SK-N-SH (cell line): ENCODE results near the gene SLC26A11. TPM values are rescaled to one million over a fixed set of nuclear protein-coding genes. Genes with fewer than 3 reads are reported as not detected.

Experiments
- CTCF ChIA-PET: fragments of 300-600, 350-600 bp; formaldehyde crosslinking; extraction: SDS; loops from one replicate; lab custom pipeline; 2021; lab: Yijun Ruan, JAX
- POLR2A ChIA-PET: fragments of 350-600 bp; sonication (Branson Sonifier 250); formaldehyde crosslinking; extraction: SDS; loops from one replicate; lab custom pipeline; 2020; ENCODE audit warnings: antibody characterized with exemption, inconsistent platforms; lab: Yijun Ruan, JAX
- DNase-seq: peaks from one replicate; pipeline ENCODE4 v3.0.0; 2012
- H2AFZ ChIP-seq: fragments of 200-600 bp; sonication (generic); 2 replicates; pipeline ENCODE4 v1.8.1; 2016; ENCODE audit warnings: antibody characterized with exemption, mild to moderate bottlenecking, low read depth
- H3F3A ChIP-seq: fragments of 200-600 bp; sonication (generic); replicated peaks from 2 replicates; pipeline ENCODE3; 2016; ENCODE audit warnings: antibody characterized with exemption, mild to moderate bottlenecking; ENCODE audit not compliant: insufficient read depth
- H3K27ac ChIP-seq, 2 experiments: fragments of 200-500 bp in 1 of 2; fragments of 200-600 bp in 1 of 2; sonication (Bioruptor generic) in 1 of 2; sonication (generic), shearing (Covaris generic) in 1 of 2; 2 replicates each; pipeline versions ENCODE4 v1.5.1 to v1.6.1; 2014 to 2016; ENCODE audit warnings: low read depth in 2 of 2, inconsistent platforms in 1 of 2, low read length in 1 of 2, mild to moderate bottlenecking in 1 of 2, mixed read lengths in 1 of 2
- H3K27me3 ChIP-seq: fragments of 200-600 bp; sonication (generic), shearing (Covaris generic); 2 replicates; pipeline ENCODE4 v1.6.1; 2016; ENCODE audit warnings: mixed run types; ENCODE audit not compliant: insufficient read depth
- H3K36me3 ChIP-seq, 2 experiments: fragments of 200-500 bp in 1 of 2; fragments of 200-600 bp in 1 of 2; sonication (Bioruptor generic) in 1 of 2; sonication (generic) in 1 of 2; replicated peaks in 1 of 2; 2 replicates each; pipeline versions ENCODE3 to v1.5.1; 2014 to 2016; ENCODE audit warnings: low read length in 1 of 2, mild to moderate bottlenecking in 1 of 2; ENCODE audit not compliant: insufficient read depth in 2 of 2, control insufficient read depth in 1 of 2
- H3K4me1 ChIP-seq, 2 experiments: fragments of 200-500 bp in 1 of 2; fragments of 200-600 bp in 1 of 2; sonication (Bioruptor generic) in 1 of 2; sonication (generic), shearing (Covaris generic) in 1 of 2; 2 replicates each; pipeline versions ENCODE4 v1.5.1 to v1.6.1; 2014 to 2016; ENCODE audit warnings: low read depth in 1 of 2, low read length in 1 of 2, mixed run types in 1 of 2; ENCODE audit not compliant: insufficient read depth in 2 of 2, control insufficient read depth in 1 of 2
- H3K4me2 ChIP-seq: fragments of 200-600 bp; sonication (generic), shearing (Covaris generic); 2 replicates; pipeline ENCODE4 v1.6.1; 2017; ENCODE audit warnings: mixed run types
- H3K4me3 ChIP-seq, 2 experiments: fragments of 200-500 bp in 1 of 2; fragments of 200-600 bp in 1 of 2; sonication (Bioruptor generic) in 1 of 2; sonication (generic), shearing (Covaris generic) in 1 of 2; 2 replicates each; pipeline versions ENCODE4 v1.5.1 to v1.8.1; 2014 to 2016; ENCODE audit warnings: low read depth in 2 of 2, inconsistent platforms in 1 of 2, low read length in 1 of 2, mild to moderate bottlenecking in 1 of 2, mixed read lengths in 1 of 2, moderate library complexity in 1 of 2
- H3K79me2 ChIP-seq: fragments of 200-600 bp; sonication (generic); 2 replicates; pipeline ENCODE4 v1.8.1; 2017; ENCODE audit warnings: mild to moderate bottlenecking; ENCODE audit not compliant: insufficient read depth
- H3K9ac ChIP-seq: fragments of 200-600 bp; sonication (generic); 2 replicates; pipeline ENCODE4 v1.6.1; 2017; ENCODE audit warnings: mixed run types
- H3K9me2 ChIP-seq: fragments of 200-600 bp; sonication (generic); 2 replicates; pipeline ENCODE4 v1.6.1; 2017; ENCODE audit warnings: mixed run types
- H3K9me3 ChIP-seq: fragments of 200-600 bp; sonication (generic); 2 replicates; pipeline ENCODE4 v1.6.1; 2017; ENCODE audit warnings: mixed run types, mild to moderate bottlenecking, moderate library complexity
- H4K20me1 ChIP-seq: fragments of 200-600 bp; sonication (generic); 2 replicates; pipeline ENCODE4 v1.6.1; 2017; ENCODE audit warnings: mild to moderate bottlenecking, mixed run types; ENCODE audit not compliant: insufficient read depth
- EP300 ChIP-seq, 2 experiments: IDR thresholded peaks; 2 replicates each; pipeline versions ENCODE4 v1.4.0 to v1.6.1; 2012; ENCODE audit warnings: borderline replicate concordance in 1 of 2, low read depth in 1 of 2, low read length in 1 of 2
- FOSL2 ChIP-seq: IDR thresholded peaks from 2 replicates; pipeline ENCODE4 v1.4.0; 2012; ENCODE audit warnings: low read depth, mild to moderate bottlenecking, moderate library complexity, borderline replicate concordance
- FOXM1 ChIP-seq: IDR thresholded peaks from 2 replicates; pipeline ENCODE4 v1.4.0; 2012; ENCODE audit warnings: low read depth, mild to moderate bottlenecking
- GABPA ChIP-seq: IDR thresholded peaks from 2 replicates; pipeline ENCODE4 v1.4.0; 2012; ENCODE audit warnings: low read depth, mild to moderate bottlenecking
- GATA2 ChIP-seq: sonication (generic); formaldehyde crosslinking; IDR thresholded peaks from 2 replicates; pipeline ENCODE4 v1.5.0; 2020; ENCODE audit warnings: mild to moderate bottlenecking, missing genetic modification reagents
- POLR2AphosphoS5 ChIP-seq: IDR thresholded peaks from 2 replicates; pipeline ENCODE4 v1.6.1; 2012; ENCODE audit warnings: low read depth, low read length
- RAD21 ChIP-seq: IDR thresholded peaks from 2 replicates; pipeline ENCODE4 v1.6.1; 2012; ENCODE audit warnings: mild to moderate bottlenecking, low read length
- RCOR1 ChIP-seq: fragments of 150-350 bp; IDR thresholded peaks from 2 replicates; pipeline ENCODE4 v1.6.1; 2017; ENCODE audit warnings: antibody characterized with exemption, low read length
- SMC3 ChIP-seq: IDR thresholded peaks from 2 replicates; pipeline ENCODE4 v1.6.1; 2012; ENCODE audit warnings: low read depth, low read length, improper control_type of control experiment
- YY1 ChIP-seq: IDR thresholded peaks from 2 replicates; pipeline ENCODE4 v1.4.0; 2012; ENCODE audit warnings: low read depth, mild to moderate bottlenecking
- WGBS: methylation state at CpG from one replicate; pipeline ENCODE4 v1.1.6; 2017; ENCODE audit warnings: low lambda C conversion rate; 5-methylcytosine and 5-hydroxymethylcytosine counted together
- polyA plus RNA-seq, 3 experiments: library from polyadenylated mRNA; depleted of rRNA; stranded (reverse); fragments of >200 nt; gene quantifications; 2 replicates each; pipeline ENCODE4 v1.2.3, GENCODE V29; 2012
- TF ChIP-seq, protein P1 (sequence below): fragments of 150-350 bp; IDR thresholded peaks from 2 replicates; pipeline ENCODE4 v1.6.1; 2017; ENCODE audit warnings: antibody characterized with exemption, low read length, low read depth, borderline replicate concordance
- TF ChIP-seq, protein P2 (sequence below): fragments of 150-350 bp; IDR thresholded peaks from 2 replicates; pipeline ENCODE4 v1.6.1; 2016; ENCODE audit warnings: mild to moderate bottlenecking, low read depth, low read length
- TF ChIP-seq, protein P3 (sequence below): fragments of 200-600 bp; sonication (generic); IDR thresholded peaks from 2 replicates; pipeline ENCODE4 v1.6.1; 2017; ENCODE audit warnings: antibody characterized with exemption, mild to moderate bottlenecking, moderate library complexity
- TF ChIP-seq, protein P4 (sequence below): IDR thresholded peaks from 2 replicates; pipeline ENCODE4 v1.4.0; 2012; ENCODE audit warnings: low read depth, borderline replicate concordance
- TF ChIP-seq, protein P5 (sequence below): IDR thresholded peaks from 2 replicates; pipeline ENCODE4 v1.4.0; 2012; ENCODE audit warnings: low read depth

Gene SLC26A11
- polyA plus RNA-seq, 1 of the 3 experiments (the other 2 are of a cell fraction): 35.9 TPM

DNA sequence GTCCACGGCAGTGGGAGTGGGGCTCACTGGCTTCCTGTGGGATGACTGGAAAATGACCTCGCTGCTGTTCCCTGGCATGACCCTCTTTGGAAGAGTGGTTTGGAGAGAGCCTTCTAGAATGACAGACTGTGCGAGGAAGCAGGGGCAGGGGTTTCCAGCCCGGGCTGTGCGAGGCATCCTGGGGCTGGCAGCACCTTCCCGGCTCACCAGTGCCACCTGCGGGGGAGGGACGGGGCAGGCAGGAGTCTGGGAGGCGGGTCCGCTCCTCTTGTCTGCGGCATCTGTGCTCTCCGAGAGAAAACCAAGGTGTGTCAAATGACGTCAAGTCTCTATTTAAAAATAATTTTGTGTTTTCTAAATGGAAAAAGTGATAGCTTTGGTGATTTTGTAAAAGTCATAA, 32.6 kb downstream of the SLC26A11 start:
- WGBS: 69% methylated on average over 11 of the region's 13 CpGs
- Histone ChIP-seq H3K36me3 (no peaks in the 10 kb centered on the region), H3F3A (peaks cover 32% of the 10 kb centered on the region), H3K4me2 (no peak overlapping the region)
- TF ChIP-seq RAD21 (peak; percentile 68), GABPA (no peak), YY1 (no peak), SMC3 (peak; percentile 45; the same call in 1 of the 2 replicates)
- TF ChIP-seq, protein P1, sequence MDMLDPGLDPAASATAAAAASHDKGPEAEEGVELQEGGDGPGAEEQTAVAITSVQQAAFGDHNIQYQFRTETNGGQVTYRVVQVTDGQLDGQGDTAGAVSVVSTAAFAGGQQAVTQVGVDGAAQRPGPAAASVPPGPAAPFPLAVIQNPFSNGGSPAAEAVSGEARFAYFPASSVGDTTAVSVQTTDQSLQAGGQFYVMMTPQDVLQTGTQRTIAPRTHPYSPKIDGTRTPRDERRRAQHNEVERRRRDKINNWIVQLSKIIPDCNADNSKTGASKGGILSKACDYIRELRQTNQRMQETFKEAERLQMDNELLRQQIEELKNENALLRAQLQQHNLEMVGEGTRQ: no peak
- TF ChIP-seq, protein P2, sequence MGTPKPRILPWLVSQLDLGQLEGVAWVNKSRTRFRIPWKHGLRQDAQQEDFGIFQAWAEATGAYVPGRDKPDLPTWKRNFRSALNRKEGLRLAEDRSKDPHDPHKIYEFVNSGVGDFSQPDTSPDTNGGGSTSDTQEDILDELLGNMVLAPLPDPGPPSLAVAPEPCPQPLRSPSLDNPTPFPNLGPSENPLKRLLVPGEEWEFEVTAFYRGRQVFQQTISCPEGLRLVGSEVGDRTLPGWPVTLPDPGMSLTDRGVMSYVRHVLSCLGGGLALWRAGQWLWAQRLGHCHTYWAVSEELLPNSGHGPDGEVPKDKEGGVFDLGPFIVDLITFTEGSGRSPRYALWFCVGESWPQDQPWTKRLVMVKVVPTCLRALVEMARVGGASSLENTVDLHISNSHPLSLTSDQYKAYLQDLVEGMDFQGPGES: no peak
- TF ChIP-seq, protein P3, sequence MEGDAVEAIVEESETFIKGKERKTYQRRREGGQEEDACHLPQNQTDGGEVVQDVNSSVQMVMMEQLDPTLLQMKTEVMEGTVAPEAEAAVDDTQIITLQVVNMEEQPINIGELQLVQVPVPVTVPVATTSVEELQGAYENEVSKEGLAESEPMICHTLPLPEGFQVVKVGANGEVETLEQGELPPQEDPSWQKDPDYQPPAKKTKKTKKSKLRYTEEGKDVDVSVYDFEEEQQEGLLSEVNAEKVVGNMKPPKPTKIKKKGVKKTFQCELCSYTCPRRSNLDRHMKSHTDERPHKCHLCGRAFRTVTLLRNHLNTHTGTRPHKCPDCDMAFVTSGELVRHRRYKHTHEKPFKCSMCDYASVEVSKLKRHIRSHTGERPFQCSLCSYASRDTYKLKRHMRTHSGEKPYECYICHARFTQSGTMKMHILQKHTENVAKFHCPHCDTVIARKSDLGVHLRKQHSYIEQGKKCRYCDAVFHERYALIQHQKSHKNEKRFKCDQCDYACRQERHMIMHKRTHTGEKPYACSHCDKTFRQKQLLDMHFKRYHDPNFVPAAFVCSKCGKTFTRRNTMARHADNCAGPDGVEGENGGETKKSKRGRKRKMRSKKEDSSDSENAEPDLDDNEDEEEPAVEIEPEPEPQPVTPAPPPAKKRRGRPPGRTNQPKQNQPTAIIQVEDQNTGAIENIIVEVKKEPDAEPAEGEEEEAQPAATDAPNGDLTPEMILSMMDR: peak; percentile 58
- TF ChIP-seq, all 33 proteins: peak for 3
- Histone ChIP-seq H2AFZ (no peak overlapping the region), H3K4me1 (peaks cover 0 to 17% of the 10 kb centered on the region in 2 experiments; a peak in 2 of 4 replicates), H3K79me2 (no peaks in the 10 kb centered on the region), H4K20me1 (no peaks in the 10 kb centered on the region), H3K9me3 (no peaks in the 10 kb centered on the region), H3K4me3 (no peak overlapping the region), H3K9ac (no peak overlapping the region), H3K9me2 (no peaks in the 10 kb centered on the region), H3K27ac (no peak overlapping the region), H3K27me3 (no peaks in the 10 kb centered on the region)
- ChIA-PET POLR2A (no interaction called here), CTCF (interaction anchor here (0.7 to 4.3 kb wide), 5 partner anchors 9 to 170 kb away, joined by 3 to 11 read pairs (median 5); partner anchors contain the start of gene GAA)
- DNase-seq: peak; percentile 89

DNA sequence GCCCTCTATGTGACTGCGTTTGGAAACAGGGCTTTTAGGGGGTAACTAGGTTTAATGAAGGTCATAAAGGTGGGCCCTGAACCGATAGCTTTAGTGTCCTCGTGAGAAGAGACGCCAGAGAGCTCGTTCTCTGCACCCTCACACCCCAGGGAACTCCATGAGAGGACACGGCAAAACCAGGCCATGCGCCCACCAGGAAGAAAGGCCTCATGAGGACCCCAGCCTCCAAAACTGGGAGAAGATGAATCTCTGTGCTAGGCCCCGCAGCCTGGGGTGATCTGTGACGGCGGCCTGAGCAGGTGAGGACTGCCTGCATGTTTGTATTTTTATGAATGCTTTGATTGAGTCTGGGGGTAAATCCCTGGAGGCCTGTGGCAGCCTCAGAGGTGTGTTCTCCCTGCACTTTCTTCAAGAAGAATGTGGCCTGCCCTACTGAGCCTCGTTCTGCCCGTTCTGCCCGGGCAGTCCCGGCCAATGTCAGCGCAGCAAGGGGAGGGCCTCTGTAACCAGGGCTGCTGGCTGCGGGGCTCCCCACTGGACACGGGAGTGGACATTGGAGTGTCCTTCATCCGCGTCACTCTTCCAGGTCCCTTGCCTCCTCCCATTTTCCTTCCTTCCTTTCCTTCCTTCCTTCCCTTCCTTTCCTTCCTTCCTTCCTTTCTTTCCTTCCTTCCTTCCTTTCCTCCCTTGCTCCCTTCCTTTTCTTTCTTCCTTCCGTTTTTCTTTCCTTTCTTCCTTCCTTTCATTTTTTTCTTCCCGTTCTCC, 33.6 kb downstream of the SLC26A11 start:
- POLR2A ChIA-PET: no interaction called here
- Histone ChIP-seq H3K4me1 (peaks cover 0 to 17% of the 10 kb centered on the region in 2 experiments; a peak in 2 of 4 replicates), H3F3A (peaks cover 40% of the 10 kb centered on the region), H3K27me3 (no peaks in the 10 kb centered on the region), H3K9me2 (no peaks in the 10 kb centered on the region), H3K4me2 (peak overlapping the region; percentile 67), H4K20me1 (no peaks in the 10 kb centered on the region), H3K79me2 (no peaks in the 10 kb centered on the region), H3K9me3 (no peaks in the 10 kb centered on the region), H3K36me3 (no peaks in the 10 kb centered on the region), H2AFZ (peak overlapping the region; percentile 58; the same call in 1 of the 2 replicates), H3K4me3 (no peak overlapping the region), H3K27ac (peak overlapping the region; percentile 43 to 88; a peak in 3 of 4 replicates), H3K9ac (peak overlapping the region; percentile 45; the same call in 1 of the 2 replicates)
- peak; percentile 17 for DNase-seq
- 92% methylated on average over 16 of the region's 21 CpGs for WGBS
- CTCF ChIA-PET: interaction anchor here (0.7 to 4.3 kb wide), 4 partner anchors 16 to 171 kb away, joined by 3 to 11 read pairs (median 6); partner anchors contain the start of gene GAA
- TF ChIP-seq EP300 (IDR thresholded peaks at IDR 0.05; ENCODE audit: borderline replicate concordance in 1 of 2, low read depth in 1 of 2, low read length in 1 of 2) (no peak), RCOR1 (no peak), GATA2 (no peak), YY1 (no peak), POLR2AphosphoS5 (no peak), FOXM1 (no peak), FOSL2 (no peak)
- TF ChIP-seq, protein P2: no peak
- TF ChIP-seq, protein P4, sequence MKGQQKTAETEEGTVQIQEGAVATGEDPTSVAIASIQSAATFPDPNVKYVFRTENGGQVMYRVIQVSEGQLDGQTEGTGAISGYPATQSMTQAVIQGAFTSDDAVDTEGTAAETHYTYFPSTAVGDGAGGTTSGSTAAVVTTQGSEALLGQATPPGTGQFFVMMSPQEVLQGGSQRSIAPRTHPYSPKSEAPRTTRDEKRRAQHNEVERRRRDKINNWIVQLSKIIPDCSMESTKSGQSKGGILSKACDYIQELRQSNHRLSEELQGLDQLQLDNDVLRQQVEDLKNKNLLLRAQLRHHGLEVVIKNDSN: no peak
- TF ChIP-seq, protein P5, sequence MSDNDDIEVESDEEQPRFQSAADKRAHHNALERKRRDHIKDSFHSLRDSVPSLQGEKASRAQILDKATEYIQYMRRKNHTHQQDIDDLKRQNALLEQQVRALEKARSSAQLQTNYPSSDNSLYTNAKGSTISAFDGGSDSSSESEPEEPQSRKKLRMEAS: no peak
